ENCODE results near the gene FAM193A.

- TF ChIP-seq CTCF (IDR thresholded peaks at IDR 0.05) (no peak), POLR2A (IDR thresholded peaks at IDR 0.05) (no peak)
Measured at GRCh38 chr4:2552806-2553205, 16.4 kb downstream of the FAM193A start.
